Type B pancreatic cell (in vitro differentiated cells): Measurements from ENCODE around the gene MARF1. TPM values are rescaled to one million over a fixed set of nuclear protein-coding genes. Genes with fewer than 3 reads are reported as not detected.

Experiments used
- DNase-seq: peaks from one replicate; pipeline ENCODE4 v3.0.0; 2021; ENCODE audit warnings: mixed read lengths; ENCODE audit not compliant: unreplicated experiment; ENCODE audit errors: extremely low spot score
- H3K27ac Mint-ChIP-seq: 2 replicates; pipeline ENCODE4 v1.8.0; 2021; ENCODE audit warnings: mild to moderate bottlenecking, mixed read lengths
- H3K27me3 Mint-ChIP-seq: 2 replicates; pipeline ENCODE4 v1.8.0; 2021; ENCODE audit warnings: mixed read lengths
- H3K36me3 Mint-ChIP-seq: 2 replicates; pipeline ENCODE4 v1.8.0; 2021; ENCODE audit warnings: mixed read lengths
- H3K4me1 Mint-ChIP-seq: one replicate; pipeline ENCODE4 v1.8.0; 2021; ENCODE audit warnings: mixed read lengths; ENCODE audit not compliant: unreplicated experiment
- H3K4me3 Mint-ChIP-seq: 2 replicates; pipeline ENCODE4 v1.8.0; 2021; ENCODE audit warnings: mild to moderate bottlenecking, mixed read lengths
- H3K9me3 Mint-ChIP-seq: 2 replicates; pipeline ENCODE4 v1.8.0; 2021; ENCODE audit warnings: mixed read lengths
- total RNA-seq: library from RNA; stranded (reverse); gene quantifications from 2 replicates; pipeline ENCODE4 v1.2.1, GENCODE V29; 2021; ENCODE audit warnings: low replicate concordance
- TF ChIP-seq, protein P1 (sequence below): fragments of 200-600 bp; sonication (generic); conservative IDR thresholded peaks from 2 replicates; pipeline ENCODE4 v1.5.0; 2021; ENCODE audit warnings: antibody characterized with exemption, mild to moderate bottlenecking

The MARF1 gene
- total RNA-seq, 1 donor from 2014 or later, result 75.4 TPM

DNA sequence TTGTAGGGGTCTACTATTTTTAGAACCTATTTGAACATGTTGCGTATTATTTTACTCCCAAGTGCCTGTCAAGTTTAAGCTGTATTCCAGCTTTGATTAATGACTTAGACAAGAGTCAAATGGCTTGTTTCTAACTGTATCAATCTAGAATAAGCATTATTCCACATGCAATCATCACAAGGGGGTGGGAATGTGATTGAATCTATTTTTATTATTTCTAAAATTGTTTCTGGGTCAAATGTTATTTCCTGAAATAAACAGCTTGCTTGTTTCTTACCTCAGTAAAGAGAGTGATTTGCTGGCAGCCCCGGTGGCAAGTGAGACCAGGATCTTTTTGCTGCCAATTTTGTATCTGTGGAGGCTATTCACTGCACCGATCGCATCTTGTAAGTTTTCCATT lies 21.5 kb downstream of the MARF1 start:
- TF ChIP-seq, protein P1, sequence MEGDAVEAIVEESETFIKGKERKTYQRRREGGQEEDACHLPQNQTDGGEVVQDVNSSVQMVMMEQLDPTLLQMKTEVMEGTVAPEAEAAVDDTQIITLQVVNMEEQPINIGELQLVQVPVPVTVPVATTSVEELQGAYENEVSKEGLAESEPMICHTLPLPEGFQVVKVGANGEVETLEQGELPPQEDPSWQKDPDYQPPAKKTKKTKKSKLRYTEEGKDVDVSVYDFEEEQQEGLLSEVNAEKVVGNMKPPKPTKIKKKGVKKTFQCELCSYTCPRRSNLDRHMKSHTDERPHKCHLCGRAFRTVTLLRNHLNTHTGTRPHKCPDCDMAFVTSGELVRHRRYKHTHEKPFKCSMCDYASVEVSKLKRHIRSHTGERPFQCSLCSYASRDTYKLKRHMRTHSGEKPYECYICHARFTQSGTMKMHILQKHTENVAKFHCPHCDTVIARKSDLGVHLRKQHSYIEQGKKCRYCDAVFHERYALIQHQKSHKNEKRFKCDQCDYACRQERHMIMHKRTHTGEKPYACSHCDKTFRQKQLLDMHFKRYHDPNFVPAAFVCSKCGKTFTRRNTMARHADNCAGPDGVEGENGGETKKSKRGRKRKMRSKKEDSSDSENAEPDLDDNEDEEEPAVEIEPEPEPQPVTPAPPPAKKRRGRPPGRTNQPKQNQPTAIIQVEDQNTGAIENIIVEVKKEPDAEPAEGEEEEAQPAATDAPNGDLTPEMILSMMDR, result no peak
- Mint-ChIP-seq H3K27ac (no peak overlapping the region), H3K4me1 (no peaks in the 10 kb centered on the region), H3K9me3 (no peaks in the 10 kb centered on the region), H3K27me3 (no peaks in the 10 kb centered on the region), H3K4me3 (no peak overlapping the region), H3K36me3 (peaks cover 44% of the 10 kb centered on the region)
- no peak for DNase-seq

DNA sequence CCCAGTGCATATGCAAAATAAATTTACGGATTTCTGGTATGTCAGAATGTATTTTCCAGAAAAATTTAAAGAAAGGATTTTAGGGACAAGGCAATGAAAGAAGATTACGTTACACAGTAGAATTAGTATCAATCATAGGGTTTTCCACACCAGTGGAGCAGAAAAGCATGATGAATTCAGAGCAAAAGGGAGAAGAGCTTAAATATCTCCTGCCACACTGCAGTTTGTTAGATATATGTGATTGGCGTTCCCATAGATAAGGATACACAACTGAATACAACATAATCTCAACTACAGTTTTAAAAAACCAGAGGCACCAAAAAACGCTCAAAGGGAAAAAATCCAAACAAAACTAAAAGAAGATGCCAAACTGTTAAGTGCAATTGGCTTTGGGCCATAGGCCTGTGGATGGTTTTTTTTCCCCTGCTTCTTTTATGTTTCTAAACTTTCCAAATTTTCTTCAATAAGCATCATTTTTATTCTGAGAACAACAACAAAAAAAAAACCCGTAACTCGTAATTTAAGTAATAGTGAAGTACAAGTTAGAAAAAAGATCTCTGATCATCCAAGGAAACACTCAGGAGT lies 22.3 kb downstream of the MARF1 start:
- Mint-ChIP-seq H3K4me1 (no peaks in the 10 kb centered on the region), H3K36me3 (peaks cover 45% of the 10 kb centered on the region), H3K9me3 (no peaks in the 10 kb centered on the region), H3K4me3 (no peak overlapping the region), H3K27me3 (no peaks in the 10 kb centered on the region), H3K27ac (no peak overlapping the region)
- DNase-seq, result no peak
- TF ChIP-seq, protein P1, result no peak

DNA sequence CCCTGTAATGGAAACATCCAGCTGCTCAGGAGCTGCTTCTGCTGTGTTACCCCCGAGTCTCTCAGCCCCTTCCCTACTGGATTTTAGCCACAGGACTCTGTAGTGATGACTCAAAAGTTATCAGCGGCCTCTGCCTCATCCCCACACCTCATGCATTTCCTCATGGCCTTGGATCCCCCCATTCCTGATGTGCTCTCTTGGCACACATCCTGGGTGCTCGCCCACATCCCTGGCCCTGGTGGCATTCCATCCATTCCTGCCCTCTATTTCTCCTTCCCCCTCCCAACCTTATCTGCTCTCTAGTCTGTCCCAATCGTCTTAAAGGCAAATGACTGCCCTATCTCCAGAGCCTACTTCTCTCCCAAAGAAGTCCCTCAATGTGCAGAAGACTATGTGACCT lies 24.6 kb downstream of the MARF1 start:
- Mint-ChIP-seq H3K9me3 (no peaks in the 10 kb centered on the region), H3K4me3 (no peak overlapping the region), H3K27me3 (no peaks in the 10 kb centered on the region), H3K4me1 (no peaks in the 10 kb centered on the region), H3K27ac (no peak overlapping the region), H3K36me3 (peaks cover 38% of the 10 kb centered on the region)
- no peak for DNase-seq
- TF ChIP-seq, protein P1, result no peak

DNA sequence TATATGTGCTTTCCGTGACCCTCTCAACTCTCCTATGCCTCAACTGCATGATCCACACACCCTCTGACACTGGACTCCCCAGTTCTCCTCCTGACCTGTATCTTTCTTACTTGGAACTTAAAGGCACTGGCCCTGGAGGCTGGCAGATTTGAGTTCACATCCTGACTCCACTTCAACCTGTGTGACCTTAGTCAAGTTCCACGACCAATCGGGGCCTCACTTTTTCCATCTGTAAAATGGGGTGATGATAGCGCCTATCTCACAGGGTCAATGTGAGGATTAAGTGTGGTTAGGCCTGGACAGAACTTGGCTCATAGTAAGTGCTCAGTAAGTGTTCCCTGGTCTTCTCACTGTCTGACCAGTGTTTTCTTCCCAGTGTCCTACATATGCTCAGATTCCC lies 25.1 kb downstream of the MARF1 start:
- TF ChIP-seq, protein P1, result no peak
- Mint-ChIP-seq H3K27me3 (no peaks in the 10 kb centered on the region), H3K4me3 (no peak overlapping the region), H3K27ac (no peak overlapping the region), H3K36me3 (peaks cover 38% of the 10 kb centered on the region), H3K4me1 (no peaks in the 10 kb centered on the region), H3K9me3 (no peaks in the 10 kb centered on the region)
- DNase-seq, result no peak

DNA sequence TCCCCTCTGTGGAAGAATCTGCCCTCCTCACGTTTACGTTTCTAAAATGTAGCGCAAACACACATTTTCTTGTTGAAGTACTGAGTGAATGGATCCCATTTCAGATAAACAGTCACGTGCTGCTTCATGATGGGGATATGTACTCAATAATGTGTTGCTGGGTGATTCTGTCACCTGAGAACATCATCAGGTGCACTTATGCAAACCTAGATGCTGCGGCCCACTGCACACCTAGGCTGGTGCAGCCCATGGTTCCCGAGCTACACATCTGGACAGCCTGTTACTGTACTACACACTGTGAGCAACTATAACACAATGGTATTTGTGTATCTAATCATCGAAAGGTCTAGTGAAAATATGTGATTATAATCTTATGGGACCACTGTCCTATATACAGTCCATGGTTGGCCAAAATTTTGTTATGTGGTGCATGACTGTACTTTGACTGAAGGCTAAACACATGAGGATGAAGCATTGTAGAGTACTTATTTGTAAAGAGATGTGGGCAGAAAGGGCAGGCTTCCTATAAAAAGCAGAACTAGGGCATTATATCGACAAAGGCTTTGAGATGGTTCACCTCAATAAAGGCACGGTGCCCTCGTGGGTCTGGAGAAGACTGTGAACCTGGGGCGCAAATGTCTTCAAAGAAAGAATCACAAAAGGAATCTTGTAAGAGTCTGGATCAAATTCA lies 26.3 kb downstream of the MARF1 start:
- Mint-ChIP-seq H3K27me3 (no peaks in the 10 kb centered on the region), H3K27ac (no peak overlapping the region), H3K4me3 (no peak overlapping the region), H3K36me3 (peaks cover 41% of the 10 kb centered on the region), H3K9me3 (no peaks in the 10 kb centered on the region), H3K4me1 (no peaks in the 10 kb centered on the region)
- TF ChIP-seq, protein P1, result no peak
- DNase-seq, result no peak
